Karpas-422 (cell line): ENCODE data around the gene MUC5AC. TPM values are rescaled to one million over a fixed set of nuclear protein-coding genes. Genes with fewer than 3 reads are reported as not detected.

Experiments
- DNase-seq: peaks from one replicate; pipeline ENCODE4 v3.0.0-alpha.2; 2015
- H2AFZ ChIP-seq: fragments of 200-600 bp; sonication (generic); 2 replicates; pipeline ENCODE4 v1.6.1; 2014; ENCODE audit warnings: antibody characterized with exemption, low read length, mixed read lengths
- H3K27ac ChIP-seq: fragments of 200-600 bp; sonication (generic); 2 replicates; pipeline ENCODE4 v1.5.1; 2014; ENCODE audit warnings: mild to moderate bottlenecking, low read length, moderate library complexity
- H3K27me3 ChIP-seq: fragments of 200-600 bp; sonication (generic); 2 replicates; pipeline ENCODE4 v1.6.1; 2014; ENCODE audit warnings: low read length, mixed read lengths
- H3K36me3 ChIP-seq: fragments of 200-600 bp; sonication (generic); 2 replicates; pipeline ENCODE4 v1.6.1; 2014; ENCODE audit warnings: low read length, mixed read lengths; ENCODE audit not compliant: insufficient read depth
- H3K4me1 ChIP-seq: fragments of 200-600 bp; sonication (generic); 2 replicates; pipeline ENCODE4 v1.6.1; 2014; ENCODE audit warnings: mild to moderate bottlenecking, low read length, mixed read lengths
- H3K4me2 ChIP-seq: fragments of 200-600 bp; sonication (generic); 2 replicates; pipeline ENCODE4 v1.6.1; 2014; ENCODE audit warnings: low read length, low read depth, mild to moderate bottlenecking; ENCODE audit not compliant: poor library complexity, severe bottlenecking
- H3K4me3 ChIP-seq: fragments of 200-600 bp; sonication (generic); 2 replicates; pipeline ENCODE4 v1.5.1; 2014; ENCODE audit warnings: mild to moderate bottlenecking, antibody characterized with exemption, low read length, mixed read lengths
- H3K79me2 ChIP-seq: fragments of 200-600 bp; sonication (generic); 2 replicates; pipeline ENCODE4 v1.6.1; 2014; ENCODE audit warnings: mild to moderate bottlenecking, low read length, mixed read lengths
- H3K9ac ChIP-seq: fragments of 200-600 bp; sonication (generic); 2 replicates; pipeline ENCODE4 v1.6.0; 2014; ENCODE audit warnings: low read length
- H3K9me2 ChIP-seq: fragments of 200-600 bp; sonication (generic), shearing (Covaris generic); replicated peaks from 2 replicates; pipeline ENCODE4 v1.6.0; 2014; ENCODE audit warnings: mild to moderate bottlenecking, low read length, moderate library complexity; ENCODE audit not compliant: insufficient read depth
- H3K9me3 ChIP-seq: fragments of 300-700, 200-600 bp; sonication (generic); 2 replicates; pipeline ENCODE4 v1.6.1; 2014; ENCODE audit warnings: low read length, mixed read lengths
- H4K20me1 ChIP-seq: fragments of 200-600 bp; sonication (generic); 2 replicates; pipeline ENCODE4 v1.6.1; 2014; ENCODE audit warnings: mild to moderate bottlenecking, antibody characterized with exemption, low read length, low read depth; ENCODE audit not compliant: insufficient read depth
- total RNA-seq: library from RNA; depleted of rRNA; stranded (reverse); fragments of >200 nt; shearing (Covaris generic); gene quantifications from 2 replicates; pipeline ENCODE4 v1.2.3, GENCODE V29; 2014; ENCODE audit warnings: low replicate concordance

MUC5AC gene
- total RNA-seq, 1 experiment from 2014 or later = not detected

DNA sequence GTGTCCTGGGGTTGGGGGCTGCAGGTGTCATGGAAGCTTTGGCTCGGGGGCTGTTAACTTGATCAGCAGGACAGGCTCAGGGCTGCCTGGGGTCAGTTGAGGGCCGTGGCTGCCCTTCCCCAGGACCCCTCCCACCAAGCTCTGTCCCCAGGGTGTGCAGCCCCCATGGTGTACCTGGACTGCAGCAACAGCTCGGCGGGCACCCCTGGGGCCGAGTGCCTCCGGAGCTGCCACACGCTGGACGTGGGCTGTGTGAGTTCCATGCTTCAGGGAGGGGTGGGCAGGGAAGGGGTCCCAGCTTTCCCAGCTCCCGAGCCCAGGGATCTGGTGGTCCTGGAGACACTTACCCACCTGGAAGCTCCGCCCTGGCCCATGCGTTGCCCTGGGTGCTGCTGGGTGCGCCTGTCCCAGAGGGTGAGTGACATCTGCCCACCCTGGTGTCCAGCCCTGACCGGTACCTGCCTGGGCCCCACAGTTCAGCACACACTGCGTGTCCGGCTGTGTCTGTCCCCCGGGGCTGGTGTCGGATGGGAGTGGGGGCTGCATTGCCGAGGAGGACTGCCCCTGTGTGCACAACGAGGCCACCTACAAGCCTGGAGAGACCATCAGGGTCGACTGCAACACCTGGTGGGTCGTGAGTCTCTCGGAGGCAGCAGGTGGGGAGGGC is 76.4 kb downstream of the MUC5AC start:
- no peak for DNase-seq
- no peak overlapping the region for H2AFZ ChIP-seq
- no peaks in the 10 kb centered on the region for H3K36me3 ChIP-seq

DNA sequence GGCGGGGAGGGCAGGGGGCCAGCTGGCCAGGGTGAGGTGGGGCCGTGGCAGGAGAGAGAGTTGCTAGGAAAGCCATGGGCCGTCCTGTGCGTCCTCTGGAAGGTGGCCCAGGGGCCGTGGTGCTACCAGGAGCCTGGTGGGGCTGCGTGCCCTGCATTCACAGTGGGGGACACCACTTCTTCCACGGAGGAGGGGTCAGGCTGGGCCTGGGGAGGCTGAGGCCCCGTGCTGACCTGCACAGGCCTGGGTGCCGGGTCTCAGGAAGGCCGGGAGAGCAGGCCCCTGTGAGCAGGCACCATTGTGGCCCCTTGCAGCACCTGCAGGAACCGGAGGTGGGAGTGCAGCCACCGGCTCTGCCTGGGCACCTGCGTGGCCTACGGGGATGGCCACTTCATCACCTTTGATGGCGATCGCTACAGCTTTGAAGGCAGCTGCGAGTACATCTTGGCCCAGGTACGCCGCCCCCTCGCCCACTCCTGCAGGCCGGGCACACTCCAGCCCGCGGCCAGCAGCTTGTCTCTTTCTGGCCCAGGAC is 77.1 kb downstream of the MUC5AC start:
- Histone ChIP-seq H3K27me3 (no peaks in the 10 kb centered on the region), H3K27ac (no peak overlapping the region), H3K4me2 (no peak overlapping the region), H3K9me3 (no peaks in the 10 kb centered on the region), H3K4me1 (no peaks in the 10 kb centered on the region), H3K4me3 (no peak overlapping the region), H3K36me3 (no peaks in the 10 kb centered on the region), H3K79me2 (no peaks in the 10 kb centered on the region), H4K20me1 (no peaks in the 10 kb centered on the region; the same call in 1 of the 2 replicates), H3K9me2 (no peaks in the 10 kb centered on the region), H2AFZ (no peak overlapping the region), H3K9ac (no peak overlapping the region)
- DNase-seq = no peak

More for the DNA sequence above, 76.4 kb downstream of the MUC5AC start:
- Histone ChIP-seq H3K9ac (no peak overlapping the region), H3K4me2 (no peak overlapping the region), H3K27me3 (no peaks in the 10 kb centered on the region), H3K9me2 (no peaks in the 10 kb centered on the region), H3K9me3 (no peaks in the 10 kb centered on the region), H3K4me3 (no peak overlapping the region), H4K20me1 (no peaks in the 10 kb centered on the region; the same call in 1 of the 2 replicates), H3K27ac (no peak overlapping the region), H3K4me1 (no peaks in the 10 kb centered on the region), H3K79me2 (no peaks in the 10 kb centered on the region)

DNA sequence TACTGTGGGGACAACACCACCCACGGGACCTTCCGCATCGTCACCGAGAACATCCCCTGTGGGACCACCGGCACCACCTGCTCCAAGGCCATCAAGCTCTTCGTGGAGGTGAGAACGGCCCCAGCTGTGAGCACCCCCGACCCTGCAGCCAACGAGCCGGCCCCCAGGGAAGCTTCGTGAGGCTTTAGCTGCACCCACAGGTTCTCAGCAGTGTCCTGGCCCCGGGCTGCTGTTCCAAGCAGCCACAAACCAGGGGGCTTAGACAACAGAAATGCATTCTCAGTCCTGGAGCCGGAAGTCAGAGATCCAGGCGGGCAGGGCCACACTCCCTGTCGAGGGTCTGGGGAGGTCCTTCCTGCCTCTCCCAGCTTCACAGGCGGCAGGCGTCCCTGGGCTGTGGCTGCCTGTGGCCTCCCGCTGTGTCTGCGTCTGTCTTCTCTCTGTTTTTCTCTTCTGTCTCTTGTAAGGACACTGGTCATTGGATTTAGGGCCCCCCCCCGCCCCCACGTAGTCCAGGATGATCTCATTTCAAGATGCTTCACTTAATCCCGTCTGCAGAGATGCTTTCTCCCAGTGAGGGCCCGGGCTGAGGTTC is 77.7 kb downstream of the MUC5AC start:
- Histone ChIP-seq H3K36me3 (no peaks in the 10 kb centered on the region), H3K4me2 (no peak overlapping the region)
- DNase-seq = no peak

DNA sequence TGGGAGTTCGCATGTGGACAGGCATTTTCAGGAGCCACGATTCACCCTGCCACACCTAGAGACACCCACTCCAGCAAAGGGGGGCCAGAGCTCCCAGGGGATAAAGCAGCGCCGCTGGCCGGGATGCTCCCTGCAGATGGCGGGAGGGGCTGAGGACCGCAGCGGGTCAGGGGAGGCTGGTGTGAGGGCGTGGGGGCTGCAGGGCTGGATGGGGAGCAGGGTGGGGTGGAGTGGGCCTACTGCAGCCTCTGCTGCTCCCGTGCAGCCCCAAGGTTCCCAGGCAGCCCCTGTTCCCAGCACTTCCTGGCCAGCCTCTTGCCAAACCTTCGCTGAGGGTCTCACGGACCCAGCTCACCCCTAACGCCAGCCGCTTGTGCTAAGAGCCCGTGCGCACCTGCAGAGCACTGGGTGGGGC is 78.2 kb downstream of the MUC5AC start:
- no peak overlapping the region for H3K27ac ChIP-seq
- H3K79me2 ChIP-seq = no peaks in the 10 kb centered on the region
- no peaks in the 10 kb centered on the region for H3K9me2 ChIP-seq
- DNase-seq = no peak
- no peak overlapping the region for H2AFZ ChIP-seq
- no peaks in the 10 kb centered on the region for H3K27me3 ChIP-seq
- H3K4me3 ChIP-seq = no peak overlapping the region
- H4K20me1 ChIP-seq = no peaks in the 10 kb centered on the region; the same call in 1 of the 2 replicates
- H3K9me3 ChIP-seq = no peaks in the 10 kb centered on the region
- no peak overlapping the region for H3K9ac ChIP-seq
- no peak overlapping the region for H3K4me2 ChIP-seq
- H3K4me1 ChIP-seq = no peaks in the 10 kb centered on the region
- no peaks in the 10 kb centered on the region for H3K36me3 ChIP-seq

More for the DNA sequence above, 77.7 kb downstream of the MUC5AC start:
- H3K79me2 ChIP-seq = no peaks in the 10 kb centered on the region
- no peaks in the 10 kb centered on the region for H3K9me3 ChIP-seq
- no peaks in the 10 kb centered on the region for H3K9me2 ChIP-seq
- no peak overlapping the region for H2AFZ ChIP-seq
- no peaks in the 10 kb centered on the region for H3K4me1 ChIP-seq
- no peaks in the 10 kb centered on the region; the same call in 1 of the 2 replicates for H4K20me1 ChIP-seq
- H3K27ac ChIP-seq = no peak overlapping the region
- no peak overlapping the region for H3K4me3 ChIP-seq
- H3K27me3 ChIP-seq = no peaks in the 10 kb centered on the region
- no peak overlapping the region for H3K9ac ChIP-seq

DNA sequence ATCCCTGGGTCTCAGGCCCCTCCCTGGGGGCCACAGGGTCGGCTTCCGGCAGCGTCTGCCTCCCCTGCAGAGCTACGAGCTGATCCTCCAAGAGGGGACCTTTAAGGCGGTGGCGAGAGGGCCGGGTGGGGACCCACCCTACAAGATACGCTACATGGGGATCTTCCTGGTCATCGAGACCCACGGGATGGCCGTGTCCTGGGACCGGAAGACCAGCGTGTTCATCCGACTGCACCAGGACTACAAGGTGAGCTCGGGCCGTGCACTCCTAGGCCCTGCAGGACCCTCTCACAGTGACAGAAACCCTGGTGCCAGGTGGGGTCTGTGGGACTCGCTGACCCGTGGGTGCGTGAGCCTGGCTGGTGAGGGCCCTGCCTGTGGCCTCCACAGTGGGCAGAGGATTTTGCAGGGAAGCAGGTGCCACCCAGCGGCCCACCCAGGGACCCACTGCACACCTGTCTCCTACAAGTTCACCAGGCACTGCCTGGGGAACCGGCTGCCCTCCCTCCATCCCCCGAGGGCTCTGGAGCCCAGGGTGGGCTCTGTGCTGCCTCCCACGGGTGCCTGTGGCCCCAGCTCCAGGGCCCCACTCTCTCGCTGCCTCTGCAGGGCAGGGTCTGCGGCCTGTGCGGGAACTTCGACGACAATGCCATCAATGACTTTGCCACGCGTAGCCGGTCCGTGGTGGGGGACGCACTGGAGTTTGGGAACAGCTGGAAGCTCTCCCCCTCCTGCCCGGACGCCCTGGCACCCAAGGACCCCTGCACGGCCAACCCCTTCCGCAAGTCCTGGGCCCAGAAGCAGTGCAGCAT is 78.8 kb downstream of the MUC5AC start:
- no peak overlapping the region for H3K9ac ChIP-seq
- H3K27me3 ChIP-seq = no peaks in the 10 kb centered on the region
- no peak for DNase-seq
- H4K20me1 ChIP-seq = no peaks in the 10 kb centered on the region; the same call in 1 of the 2 replicates
- H3K79me2 ChIP-seq = no peaks in the 10 kb centered on the region
- H3K27ac ChIP-seq = no peak overlapping the region
- H3K36me3 ChIP-seq = no peaks in the 10 kb centered on the region
- H3K9me3 ChIP-seq = no peaks in the 10 kb centered on the region
- no peak overlapping the region for H3K4me2 ChIP-seq
- H2AFZ ChIP-seq = no peak overlapping the region
- no peaks in the 10 kb centered on the region for H3K4me1 ChIP-seq
- H3K9me2 ChIP-seq = no peaks in the 10 kb centered on the region
- no peak overlapping the region for H3K4me3 ChIP-seq

DNA sequence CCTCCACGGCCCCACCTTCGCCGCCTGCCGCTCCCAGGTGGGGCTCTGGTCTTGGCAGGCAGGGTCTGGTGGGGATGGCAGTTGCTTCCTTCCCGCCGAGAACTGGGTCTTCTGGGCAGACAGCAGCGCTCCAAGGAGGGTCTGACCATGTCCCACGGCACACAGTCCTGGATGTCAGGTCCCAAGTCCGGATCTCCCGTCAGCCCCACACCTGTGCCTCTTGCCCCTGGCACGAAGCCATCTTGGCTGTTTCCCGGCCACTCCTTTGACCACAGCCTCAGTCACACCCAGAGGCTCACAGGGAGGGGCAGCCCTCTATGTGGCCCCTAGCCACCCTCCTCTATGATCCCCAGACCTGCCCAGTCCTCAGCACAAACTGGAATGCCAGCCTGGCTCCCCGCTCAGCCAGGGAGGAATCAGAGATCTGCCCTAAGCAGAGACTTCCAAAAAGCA is 79.4 kb downstream of the MUC5AC start:
- no peak for DNase-seq

DNA sequence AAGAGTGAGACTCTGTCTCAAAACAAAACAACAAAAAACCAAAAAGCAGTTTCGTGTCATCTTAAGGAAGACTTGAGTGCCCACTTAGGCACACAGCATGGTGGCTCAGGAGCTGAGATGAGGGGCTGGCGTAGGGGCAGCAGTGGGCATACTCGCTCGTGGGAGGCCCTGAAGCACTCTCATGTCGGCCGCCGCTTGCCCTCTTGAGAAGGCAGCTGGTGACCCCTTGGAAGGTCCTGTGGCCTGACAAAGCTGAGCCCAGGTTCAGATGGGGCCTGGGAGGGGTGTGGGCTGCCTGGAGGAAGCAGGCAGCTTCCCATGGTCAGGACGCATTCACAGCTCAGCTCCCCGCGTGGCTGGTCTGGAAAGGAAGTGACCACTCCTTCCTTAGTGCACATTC is 80.1 kb downstream of the MUC5AC start:
- H3K79me2 ChIP-seq = no peaks in the 10 kb centered on the region
- no peaks in the 10 kb centered on the region for H3K4me1 ChIP-seq
- no peaks in the 10 kb centered on the region for H3K36me3 ChIP-seq
- H3K9me2 ChIP-seq = no peaks in the 10 kb centered on the region
- no peak overlapping the region for H3K4me3 ChIP-seq
- H3K27ac ChIP-seq = no peak overlapping the region
- H3K9ac ChIP-seq = no peak overlapping the region
- no peaks in the 10 kb centered on the region for H3K9me3 ChIP-seq
- H2AFZ ChIP-seq = no peak overlapping the region
- H3K4me2 ChIP-seq = no peak overlapping the region
- no peaks in the 10 kb centered on the region for H3K27me3 ChIP-seq
- H4K20me1 ChIP-seq = no peaks in the 10 kb centered on the region; the same call in 1 of the 2 replicates
- DNase-seq = no peak

More for the DNA sequence above, 79.4 kb downstream of the MUC5AC start:
- H3K9ac ChIP-seq = no peak overlapping the region
- H3K4me2 ChIP-seq = no peak overlapping the region
- no peaks in the 10 kb centered on the region for H3K9me2 ChIP-seq
- H3K27me3 ChIP-seq = no peaks in the 10 kb centered on the region
- H4K20me1 ChIP-seq = no peaks in the 10 kb centered on the region; the same call in 1 of the 2 replicates
- H3K9me3 ChIP-seq = no peaks in the 10 kb centered on the region
- no peak overlapping the region for H3K27ac ChIP-seq
- no peak overlapping the region for H2AFZ ChIP-seq
- no peaks in the 10 kb centered on the region for H3K79me2 ChIP-seq
- no peaks in the 10 kb centered on the region for H3K36me3 ChIP-seq
- no peaks in the 10 kb centered on the region for H3K4me1 ChIP-seq
- no peak overlapping the region for H3K4me3 ChIP-seq
